PC-3 (cell line): ENCODE results near the gene STRN.

Experiments used
- EZH2 ChIP-seq: fragments of 300-600 bp; sonication (generic); IDR thresholded peaks from one replicate; pipeline ENCODE4 v1.6.1; 2017; ENCODE audit warnings: antibody characterized with exemption, mild to moderate bottlenecking, low read length; ENCODE audit not compliant: unreplicated experiment
- TF ChIP-seq, protein P1 (sequence below): fragments of 300-600 bp; sonication (generic); conservative IDR thresholded peaks from 2 replicates; pipeline ENCODE4 v1.5.1; 2017; ENCODE audit warnings: antibody characterized with exemption, low read depth, mild to moderate bottlenecking, low read length

DNA sequence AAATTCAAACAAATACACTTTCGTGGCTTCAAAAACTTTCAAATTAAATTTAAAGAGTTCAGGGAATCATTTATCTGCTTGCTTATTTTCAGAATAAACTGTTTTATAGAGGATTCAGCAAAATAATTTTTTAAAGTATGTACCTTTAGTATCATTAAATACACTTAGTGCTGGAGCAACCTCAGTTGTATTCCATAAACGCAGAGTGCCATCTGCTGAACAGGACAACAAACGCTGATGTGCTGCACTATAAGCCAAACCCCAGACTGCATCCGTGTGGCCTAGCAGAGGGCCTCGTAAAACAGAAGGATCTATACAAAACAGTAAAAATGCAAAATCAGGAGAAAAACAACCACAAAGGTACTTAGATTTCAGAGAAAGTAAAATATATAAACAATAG is 108.6 kb downstream of the STRN start:
- TF ChIP-seq, protein P1, sequence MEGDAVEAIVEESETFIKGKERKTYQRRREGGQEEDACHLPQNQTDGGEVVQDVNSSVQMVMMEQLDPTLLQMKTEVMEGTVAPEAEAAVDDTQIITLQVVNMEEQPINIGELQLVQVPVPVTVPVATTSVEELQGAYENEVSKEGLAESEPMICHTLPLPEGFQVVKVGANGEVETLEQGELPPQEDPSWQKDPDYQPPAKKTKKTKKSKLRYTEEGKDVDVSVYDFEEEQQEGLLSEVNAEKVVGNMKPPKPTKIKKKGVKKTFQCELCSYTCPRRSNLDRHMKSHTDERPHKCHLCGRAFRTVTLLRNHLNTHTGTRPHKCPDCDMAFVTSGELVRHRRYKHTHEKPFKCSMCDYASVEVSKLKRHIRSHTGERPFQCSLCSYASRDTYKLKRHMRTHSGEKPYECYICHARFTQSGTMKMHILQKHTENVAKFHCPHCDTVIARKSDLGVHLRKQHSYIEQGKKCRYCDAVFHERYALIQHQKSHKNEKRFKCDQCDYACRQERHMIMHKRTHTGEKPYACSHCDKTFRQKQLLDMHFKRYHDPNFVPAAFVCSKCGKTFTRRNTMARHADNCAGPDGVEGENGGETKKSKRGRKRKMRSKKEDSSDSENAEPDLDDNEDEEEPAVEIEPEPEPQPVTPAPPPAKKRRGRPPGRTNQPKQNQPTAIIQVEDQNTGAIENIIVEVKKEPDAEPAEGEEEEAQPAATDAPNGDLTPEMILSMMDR: no peak
- no peak for TF ChIP-seq EZH2
